ENCODE results near the gene PSMD1. TPM values are rescaled to one million over a fixed set of nuclear protein-coding genes. Genes with fewer than 3 reads are reported as not detected.
"Not testable (repeated sequence)": the region's sequence is repeated elsewhere in the genome, so short reads cannot be mapped to it uniquely, and the experiment has no call there.

The PSMD1 gene
- total and polyA plus RNA-seq, 7 donors, result 41.2 to 90.3 (median 50.7) TPM

- no peaks in the 10 kb centered on the region for H3K27me3 ChIP-seq
- WGBS, 2 donors, result 59 to 65% methylated on average over 2 of the region's 2 CpGs
- peaks cover 0 to 44% (median 3%) of the 10 kb centered on the region in 4 donors for H3K36me3 ChIP-seq
- no peak overlapping the region for H3K27ac ChIP-seq
- no peak for DNase-seq
- TF ChIP-seq POLR2AphosphoS5 (IDR thresholded peaks at IDR 0.05) (no peak), EP300 (IDR thresholded peaks at IDR 0.05) (no peak), POLR2A (IDR thresholded peaks at IDR 0.05) (no peak), CTCF (IDR thresholded peaks at IDR 0.05) (no peak)
- no peaks in the 10 kb centered on the region for H3K9me3 ChIP-seq
- no peak overlapping the region for H3K4me3 ChIP-seq
- intact Hi-C loops (cut with DNase I), result no loop called here
- peaks cover 0 to 14% (median 0%) of the 10 kb centered on the region in 4 donors for H3K4me1 ChIP-seq
Observed at GRCh38 chr2:231174211-231174651, 117.6 kb downstream of the PSMD1 start.

GRCh38 chr2:231176066-231176465 is 119.4 kb downstream of the PSMD1 start:
- Histone ChIP-seq H3K27ac (no peak overlapping the region), H3K4me1 (no peaks in the 10 kb centered on the region), H3K27me3 (no peaks in the 10 kb centered on the region), H3K36me3 (peaks cover 0 to 37% (median 3%) of the 10 kb centered on the region in 4 donors), H3K4me3 (no peak overlapping the region), H3K9me3 (no peaks in the 10 kb centered on the region)
- TF ChIP-seq POLR2A (IDR thresholded peaks at IDR 0.05), result no peak
- TF ChIP-seq EP300 (IDR thresholded peaks at IDR 0.05), result no peak
- TF ChIP-seq POLR2AphosphoS5 (IDR thresholded peaks at IDR 0.05), result no peak
- TF ChIP-seq CTCF (IDR thresholded peaks at IDR 0.05), result no peak
- DNase-seq, result no peak
- intact Hi-C loops (cut with DNase I), result no loop called here
- 88 to 92% methylated on average over 2 of the region's 2 CpGs for WGBS, 2 donors

GRCh38 chr2:231177156-231178025 is 120.7 kb downstream of the PSMD1 start:
- no peak for DNase-seq
- H3K36me3 ChIP-seq, result peaks cover 0 to 26% (median 3%) of the 10 kb centered on the region in 4 donors
- whole genome bisulfite sequencing, 2 donors, result 64 to 81% methylated on average over 11 of the region's 11 CpGs

GRCh38 chr2:231178805-231179204 is 122.1 kb downstream of the PSMD1 start:
- H3K9me3 ChIP-seq; H3K4me3 ChIP-seq; H3K27ac ChIP-seq; DNase-seq; H3K4me1 ChIP-seq; H3K27me3 ChIP-seq; intact Hi-C loops (cut with DNase I): not testable (repeated sequence)
- peaks cover 0 to 11% (median 0%) of the 10 kb centered on the region in 4 donors for H3K36me3 ChIP-seq
- WGBS, 2 donors, result 75 to 83% methylated on average over 5 of the region's 5 CpGs

More at GRCh38 chr2:231177156-231178025, 120.7 kb downstream of the PSMD1 start:
- intact Hi-C loops (cut with DNase I), result no loop called here
- Histone ChIP-seq H3K4me3 (no peak overlapping the region), H3K27me3 (no peaks in the 10 kb centered on the region), H3K9me3 (no peaks in the 10 kb centered on the region), H3K27ac (no peak overlapping the region), H3K4me1 (no peaks in the 10 kb centered on the region)
- TF ChIP-seq POLR2AphosphoS5 (IDR thresholded peaks at IDR 0.05) (no peak), CTCF (IDR thresholded peaks at IDR 0.05) (no peak)

GRCh38 chr2:231181860-231182512 is 125.3 kb downstream of the PSMD1 start:
- peak overlapping the region in 1 of 4 donors; percentile 1 for H3K27ac ChIP-seq
- H3K36me3 ChIP-seq, result no peaks in the 10 kb centered on the region
- TF ChIP-seq POLR2AphosphoS5 (IDR thresholded peaks at IDR 0.05), result peak in 1 of 4 donors; percentile 33
- TF ChIP-seq EP300 (IDR thresholded peaks at IDR 0.05), result no peak
- TF ChIP-seq POLR2A (IDR thresholded peaks at IDR 0.05), result no peak
- TF ChIP-seq CTCF (IDR thresholded peaks at IDR 0.05), result no peak
- H3K4me3 ChIP-seq, result no peak overlapping the region
- no peaks in the 10 kb centered on the region for H3K9me3 ChIP-seq
- intact Hi-C loops (cut with DNase I), result no loop called here
- DNase-seq, result peak; percentile 81
- peaks cover 0 to 18% (median 13%) of the 10 kb centered on the region in 4 donors for H3K4me1 ChIP-seq
- H3K27me3 ChIP-seq, result no peaks in the 10 kb centered on the region
- WGBS, 2 donors, result 63 to 78% methylated on average over 12 of the region's 12 CpGs
